ENCODE results near the gene ZDHHC16. TPM values are rescaled to one million over a fixed set of nuclear protein-coding genes. Genes with fewer than 3 reads are reported as not detected.

Gene ZDHHC16
- total RNA-seq, 1 donor from 2014 or later: 30.4 TPM

DNA sequence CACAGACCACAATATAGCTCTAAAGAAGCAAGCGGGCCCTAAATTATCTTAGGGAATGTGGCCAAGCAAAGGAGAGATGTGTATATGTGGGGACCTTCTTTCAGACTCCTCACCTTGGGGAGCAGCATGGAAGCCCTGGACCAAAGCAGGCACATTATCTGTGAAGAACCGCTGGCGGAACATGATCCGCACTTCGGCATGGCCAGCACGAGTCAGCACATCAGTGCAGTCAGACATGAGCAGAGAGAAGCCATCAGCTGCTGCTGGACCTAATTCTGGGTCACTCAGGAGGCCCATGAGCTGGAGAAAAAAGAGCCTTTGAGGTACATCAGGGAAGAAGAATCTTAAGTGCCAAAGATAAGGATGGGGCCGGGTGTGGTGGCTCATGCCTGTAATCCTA, 14.0 kb downstream of the ZDHHC16 start:
- Histone ChIP-seq H3K27ac (no peak overlapping the region), H3K36me3 (peaks cover 85 to 87% of the 10 kb centered on the region in 2 donors)
- TF ChIP-seq CTCF (IDR thresholded peaks at IDR 0.05): no peak

DNA sequence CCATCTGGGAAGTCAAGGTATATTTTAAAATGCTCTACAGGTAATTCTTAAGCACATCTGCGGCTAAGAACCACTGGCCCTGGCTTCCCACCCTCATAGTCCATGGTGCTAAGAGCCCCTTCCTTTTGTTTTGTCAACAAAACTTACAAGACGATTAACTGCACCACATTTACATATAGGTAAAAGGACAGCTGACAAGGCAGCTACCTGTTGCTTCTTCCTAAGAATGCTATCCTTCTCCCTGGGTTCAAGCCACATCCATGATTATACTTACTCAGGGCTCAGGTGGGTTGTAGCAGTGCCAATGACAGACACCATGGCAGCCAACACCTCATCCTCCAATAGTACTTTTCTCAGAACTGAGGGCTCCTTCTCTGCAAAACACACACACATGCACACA, 16.3 kb downstream of the ZDHHC16 start:
- Histone ChIP-seq H3K27ac (no peak overlapping the region), H3K9me3 (no peaks in the 10 kb centered on the region), H3K4me1 (no peaks in the 10 kb centered on the region), H3K27me3 (no peaks in the 10 kb centered on the region), H3K36me3 (peaks cover 90 to 94% of the 10 kb centered on the region in 2 donors), H3K4me3 (no peak overlapping the region)
- TF ChIP-seq CTCF (IDR thresholded peaks at IDR 0.05): no peak
- intact Hi-C loops (cut with DNase I): loop anchor here (2.0 kb wide), 2 partner anchors 36 to 150 kb away; partner anchors contain the start of genes MMS19 and UBTD1
- DNase-seq (ENCODE audit: low spot score in 2 of 2): no peak

More for the DNA sequence above, 14.0 kb downstream of the ZDHHC16 start:
- Histone ChIP-seq H3K4me1 (peaks cover 0 to under 1% of the 10 kb centered on the region in 2 donors), H3K27me3 (no peaks in the 10 kb centered on the region), H3K4me3 (no peak overlapping the region), H3K9me3 (no peaks in the 10 kb centered on the region)
- intact Hi-C loops (cut with DNase I): no loop called here
- no peak for DNase-seq (ENCODE audit: low spot score in 2 of 2)

GRCh38 chr10:97463363-97464132, 17.6 kb downstream of the ZDHHC16 start:
- intact Hi-C loops (cut with DNase I): loop anchor here (1.0 to 2.0 kb wide), 3 partner anchors 35 to 149 kb away; partner anchors contain the start of genes MMS19 and UBTD1
- DNase-seq (ENCODE audit: low spot score in 2 of 2): no peak
- H3K27me3 ChIP-seq: no peaks in the 10 kb centered on the region
- no peaks in the 10 kb centered on the region for H3K4me1 ChIP-seq
- no peak overlapping the region for H3K4me3 ChIP-seq
- peak overlapping the region; percentile 34 to 49 for H3K27ac ChIP-seq
- H3K36me3 ChIP-seq: peaks cover 93 to 95% of the 10 kb centered on the region in 2 donors
- peak; percentile 74 to 85 (median 78) for TF ChIP-seq CTCF (IDR thresholded peaks at IDR 0.05)
- no peaks in the 10 kb centered on the region for H3K9me3 ChIP-seq

DNA sequence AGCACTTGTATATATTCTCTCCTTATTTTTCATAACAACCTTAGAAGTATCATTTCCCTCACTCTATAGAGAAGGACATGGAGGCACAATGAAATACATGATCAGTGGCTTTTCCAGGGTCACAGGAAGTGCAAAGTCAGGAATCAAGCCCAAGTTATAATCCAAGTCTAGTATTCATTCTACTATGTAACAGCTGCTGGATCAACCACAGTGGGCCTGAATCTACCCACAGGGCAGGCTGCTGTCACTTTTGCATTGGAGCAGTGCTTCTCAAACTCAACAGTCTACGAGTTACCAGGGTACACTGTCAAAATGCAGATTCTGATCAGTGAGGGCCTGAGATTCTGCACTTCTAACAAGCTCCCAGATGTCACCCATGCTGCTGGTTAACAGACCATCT, 18.3 kb downstream of the ZDHHC16 start:
- TF ChIP-seq CTCF (IDR thresholded peaks at IDR 0.05): no peak
- H3K9me3 ChIP-seq: no peaks in the 10 kb centered on the region
- no peak overlapping the region for H3K4me3 ChIP-seq
- DNase-seq (ENCODE audit: low spot score in 2 of 2): no peak
- intact Hi-C loops (cut with DNase I): no loop called here
- H3K36me3 ChIP-seq: peaks cover 93 to 95% of the 10 kb centered on the region in 2 donors
- no peaks in the 10 kb centered on the region for H3K27me3 ChIP-seq
- peak overlapping the region; percentile 34 to 49 for H3K27ac ChIP-seq
- H3K4me1 ChIP-seq: no peaks in the 10 kb centered on the region

- no peak for TF ChIP-seq CTCF (IDR thresholded peaks at IDR 0.05)
- H3K27ac ChIP-seq: no peak overlapping the region
- peaks cover 93 to 95% of the 10 kb centered on the region in 2 donors for H3K36me3 ChIP-seq
- H3K27me3 ChIP-seq: no peaks in the 10 kb centered on the region
- H3K4me3 ChIP-seq: no peak overlapping the region
- intact Hi-C loops (cut with DNase I): no loop called here
- DNase-seq (ENCODE audit: low spot score in 2 of 2): no peak
- H3K4me1 ChIP-seq: no peaks in the 10 kb centered on the region
- H3K9me3 ChIP-seq: no peaks in the 10 kb centered on the region
Observed at GRCh38 chr10:97465982-97466381, 20.0 kb downstream of the ZDHHC16 start.
